Cardiac fibroblast (primary cell): ENCODE results near the gene PODN.

Source experiments
- DNase-seq, 2 donors: peaks; one replicate each; pipeline versions ENCODE4 v3.0.0 to v3.0.0-alpha.2; 2010; ENCODE audit warnings: low read depth in 2 of 2
- H3K4me3 ChIP-seq, 2 donors: replicated peaks in 1 of 2; 1 replicate in 1 of 2; 2 replicates in 1 of 2; pipeline ENCODE4 v1.5.1; 2011; ENCODE audit warnings: low read depth in 2 of 2, low read length in 2 of 2, mild to moderate bottlenecking in 2 of 2, moderate library complexity in 1 of 2
- CTCF ChIP-seq: IDR thresholded peaks from one replicate; pipeline ENCODE4 v1.5.1; 2011; ENCODE audit warnings: low read depth, mild to moderate bottlenecking, low read length, inconsistent platforms

The PODN gene

DNA sequence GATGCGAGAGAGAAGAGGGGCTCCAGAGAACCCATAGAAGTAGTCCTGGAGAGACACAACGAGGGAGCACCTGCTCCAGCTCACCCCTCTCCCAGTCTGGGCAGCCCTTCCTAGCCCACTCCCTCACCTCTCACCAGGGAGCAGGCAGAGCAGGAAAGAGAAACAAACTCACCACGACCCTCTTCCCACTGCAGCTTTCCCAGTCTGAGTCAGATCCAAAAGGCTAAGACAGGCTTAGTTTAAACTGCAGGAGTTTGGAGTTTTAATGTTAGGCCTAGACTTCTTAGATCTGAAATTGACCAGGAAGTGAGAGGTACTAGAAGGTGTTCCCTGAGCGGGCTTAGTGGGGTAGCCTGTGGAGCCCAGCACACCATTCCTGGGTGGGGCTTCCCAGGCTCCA is 50.8 kb downstream of the PODN start:
- DNase-seq: no peak
- H3K4me3 ChIP-seq: no peak overlapping the region
- no peak for TF ChIP-seq CTCF

GRCh38 chr1:53114090-53114489 is 52.1 kb downstream of the PODN start:
- no peak for TF ChIP-seq CTCF
- H3K4me3 ChIP-seq: no peak overlapping the region
- no peak for DNase-seq

DNA sequence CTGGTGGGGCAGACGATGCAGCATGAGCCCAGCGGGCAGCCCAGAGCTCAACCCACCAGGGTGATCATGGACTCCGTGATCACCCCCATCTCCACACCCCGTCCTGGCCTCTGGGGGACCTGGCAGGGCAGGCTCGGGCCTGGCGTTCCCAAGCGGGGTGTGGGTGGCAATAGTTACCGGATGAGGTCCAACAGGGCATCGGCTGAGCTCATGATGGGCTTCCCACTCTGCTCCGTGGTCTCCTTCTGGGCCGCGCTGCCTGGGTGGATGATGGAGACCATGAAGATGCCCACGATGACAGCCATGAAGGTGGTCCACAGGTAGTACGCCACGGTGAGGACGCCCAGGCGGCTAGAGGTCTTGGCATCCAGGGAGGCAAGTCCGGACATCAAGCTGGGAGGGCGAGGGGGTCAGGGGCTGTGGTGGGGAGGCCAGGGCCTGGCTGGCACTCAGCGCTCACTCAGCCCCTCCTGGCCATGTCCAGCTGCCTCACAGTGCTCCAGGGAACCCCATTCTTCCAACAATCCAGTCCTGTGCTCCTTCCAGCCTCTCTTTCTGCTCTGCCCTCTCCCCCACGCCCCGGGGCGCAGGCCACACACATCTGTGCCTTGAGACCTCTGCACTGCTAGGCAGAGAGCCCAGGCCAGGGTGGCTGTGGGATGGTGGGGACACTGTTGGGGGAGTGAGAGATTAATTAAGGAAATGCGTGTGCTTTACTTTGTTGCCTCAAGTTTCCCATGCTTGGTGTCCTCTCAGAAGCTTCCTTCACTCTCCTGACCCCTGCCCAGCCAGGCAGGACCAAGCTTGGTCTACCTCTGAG is 52.8 kb downstream of the PODN start:
- no peak for DNase-seq
- no peak overlapping the region for H3K4me3 ChIP-seq
- no peak for TF ChIP-seq CTCF

- DNase-seq: peak in 1 of 2 donors; percentile 85
- TF ChIP-seq CTCF: no peak
- H3K4me3 ChIP-seq: no peak overlapping the region
Observed at GRCh38 chr1:53115403-53116306, 53.6 kb downstream of the PODN start.

DNA sequence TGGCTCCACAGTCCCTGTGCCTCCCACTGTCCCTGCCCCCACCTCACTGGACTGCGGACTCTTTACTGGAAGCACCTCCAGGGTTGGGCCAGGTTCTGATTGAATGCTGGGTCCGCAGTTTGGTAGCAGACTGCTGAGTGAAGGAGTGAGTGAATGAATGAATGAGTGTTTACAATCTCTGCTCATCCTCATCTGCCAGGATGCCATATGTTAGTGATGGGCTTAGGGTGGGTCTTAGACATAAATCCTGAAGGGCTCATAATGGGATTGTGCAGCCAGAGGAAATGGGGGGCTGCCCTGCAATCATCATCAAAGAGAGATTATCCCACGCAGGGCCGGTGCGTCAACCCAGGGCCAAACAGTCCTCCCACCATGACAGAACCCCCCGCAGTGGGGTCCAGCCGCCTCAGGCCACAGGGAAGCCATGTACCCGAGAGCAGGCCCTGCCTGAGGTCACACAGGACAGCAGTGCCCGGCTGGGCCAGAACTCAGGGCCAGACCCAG is 54.3 kb downstream of the PODN start:
- no peak overlapping the region for H3K4me3 ChIP-seq
- DNase-seq: no peak
- no peak for TF ChIP-seq CTCF

- TF ChIP-seq CTCF: no peak
- no peak overlapping the region for H3K4me3 ChIP-seq
- DNase-seq: no peak
Observed at GRCh38 chr1:53116933-53117600, 55.1 kb downstream of the PODN start.
